Right lobe of liver (tissue), 6 donors: ENCODE results near the gene ARMH3. TPM values are rescaled to one million over a fixed set of nuclear protein-coding genes. Genes with fewer than 3 reads are reported as not detected.

Source experiments
- ATAC-seq, 4 donors: fragments of 200-7000 bp; cut with Tn5 transposase; one replicate each; pipeline ENCODE4 v1.9.1; 2020; ENCODE audit warnings: mild to moderate bottlenecking in 4 of 4, moderate library complexity in 4 of 4
- DNase-seq, 3 donors: peaks; one replicate each; pipeline ENCODE4 v3.0.0-alpha.2; 2020
- H3K27ac ChIP-seq, 3 donors: fragments of 200-600 bp; one replicate each; pipeline ENCODE4 v1.8.0; 2022
- H3K27me3 ChIP-seq, 2 donors: fragments of 200-600 bp; one replicate each; pipeline ENCODE4 v1.8.0; 2022
- H3K36me3 ChIP-seq, 4 donors: fragments of 200-600 bp; sonication (generic) in 1 of 4; one replicate each; pipeline versions ENCODE4 v1.5.1 to v1.8.0; 2017 to 2022; ENCODE audit warnings: control low read depth in 1 of 4
- H3K4me1 ChIP-seq, 4 donors: fragments of 200-600 bp; sonication (generic) in 1 of 4; one replicate each; pipeline versions ENCODE4 v1.5.1 to v1.8.0; 2017 to 2022; ENCODE audit warnings: control low read depth in 1 of 4
- H3K4me3 ChIP-seq, 3 donors: fragments of 200-600 bp; one replicate each; pipeline ENCODE4 v1.8.0; 2022
- H3K9me3 ChIP-seq, 4 donors: fragments of 200-600 bp; sonication (generic) in 1 of 4; one replicate each; pipeline versions ENCODE4 v1.5.1 to v1.8.0; 2017 to 2022; ENCODE audit warnings: control low read depth in 1 of 4
- POLR2A ChIP-seq: fragments of 450-650 bp; IDR thresholded peaks from one replicate; pipeline ENCODE4 v1.6.1; 2017; ENCODE audit warnings: antibody characterized with exemption, mild to moderate bottlenecking
- WGBS: methylation state at CpG from one replicate; pipeline ENCODE4 v1.1.6; 2018; ENCODE audit warnings: low coverage, low lambda C conversion rate; ENCODE audit not compliant: insufficient coverage; ENCODE audit errors: missing lambda C conversion rate; 5-methylcytosine and 5-hydroxymethylcytosine counted together
- intact Hi-C, 2 donors: fragments of 100-400 bp; cut with DNase I; formaldehyde crosslinking; loops; one replicate each; pipeline versions ENCODE4 v1.11.2 to v1.14.1; 2022
- total RNA-seq, 6 experiments: library from RNA; depleted of rRNA in 2 of 6; stranded (reverse); fragments of >200 nt in 2 of 6; fragmentation: NEBNext Ultra II Directional in 3 of 6; extraction: Animal tissue kit (Norgen Biotek cat#: 25700) in 3 of 6; gene quantifications; one replicate each; pipeline versions ENCODE4 v1.1.0 to v1.2.4, GENCODE V29; 2016 to 2023
- TF ChIP-seq, protein P1 (sequence below), 4 donors: fragments of 200-600 bp in 3 of 4; fragments of 450-650 bp in 1 of 4; IDR thresholded peaks; one replicate each; pipeline versions ENCODE4 v1.5.1 to v1.8.0; 2016 to 2022; ENCODE audit warnings: antibody characterized with exemption in 4 of 4, mild to moderate bottlenecking in 2 of 4
- donor health status: DM: no; HTN: yes; CAD: no.
- donor health status: DM: no; HTN: no; CAD: no.
- donor health status: DM: no; HTN: no; CAD: no.
- donor health status: DM: no; HTN: yes; CAD: no.
- donor health status: DM: no; HTN: yes; CAD: no.

Gene ARMH3
- total RNA-seq, 6 experiments from 2014 or later: 8.5 to 13.4 (median 11.6) TPM

DNA sequence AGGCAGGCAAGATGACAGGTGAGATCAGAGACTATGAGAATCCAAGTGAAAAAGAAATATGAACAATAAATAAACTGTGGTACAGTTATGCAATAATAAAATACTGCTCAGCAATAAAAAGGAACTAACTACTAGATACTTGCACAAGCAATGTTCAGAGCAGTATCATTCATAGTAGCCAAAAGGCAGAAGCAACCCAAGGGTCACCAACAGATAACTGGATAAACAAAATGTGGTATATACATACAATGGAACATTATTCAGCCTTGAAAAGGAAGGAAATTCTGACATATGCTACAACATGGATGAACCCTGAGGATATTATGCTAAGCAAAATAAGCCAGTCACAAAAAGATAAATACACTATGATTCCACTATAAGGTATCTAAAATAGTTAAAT is 135.4 kb downstream of the ARMH3 start:
- intact Hi-C loops: no loop called here
- Histone ChIP-seq H3K27me3 (no peaks in the 10 kb centered on the region), H3K36me3 (no peaks in the 10 kb centered on the region), H3K4me1 (no peaks in the 10 kb centered on the region), H3K4me3 (no peak overlapping the region), H3K9me3 (no peaks in the 10 kb centered on the region), H3K27ac (no peak overlapping the region)
- ATAC-seq (peak in 3 of 4 donors; percentile 24 to 33 (median 27)), DNase-seq (no peak)
- TF ChIP-seq, protein P1, sequence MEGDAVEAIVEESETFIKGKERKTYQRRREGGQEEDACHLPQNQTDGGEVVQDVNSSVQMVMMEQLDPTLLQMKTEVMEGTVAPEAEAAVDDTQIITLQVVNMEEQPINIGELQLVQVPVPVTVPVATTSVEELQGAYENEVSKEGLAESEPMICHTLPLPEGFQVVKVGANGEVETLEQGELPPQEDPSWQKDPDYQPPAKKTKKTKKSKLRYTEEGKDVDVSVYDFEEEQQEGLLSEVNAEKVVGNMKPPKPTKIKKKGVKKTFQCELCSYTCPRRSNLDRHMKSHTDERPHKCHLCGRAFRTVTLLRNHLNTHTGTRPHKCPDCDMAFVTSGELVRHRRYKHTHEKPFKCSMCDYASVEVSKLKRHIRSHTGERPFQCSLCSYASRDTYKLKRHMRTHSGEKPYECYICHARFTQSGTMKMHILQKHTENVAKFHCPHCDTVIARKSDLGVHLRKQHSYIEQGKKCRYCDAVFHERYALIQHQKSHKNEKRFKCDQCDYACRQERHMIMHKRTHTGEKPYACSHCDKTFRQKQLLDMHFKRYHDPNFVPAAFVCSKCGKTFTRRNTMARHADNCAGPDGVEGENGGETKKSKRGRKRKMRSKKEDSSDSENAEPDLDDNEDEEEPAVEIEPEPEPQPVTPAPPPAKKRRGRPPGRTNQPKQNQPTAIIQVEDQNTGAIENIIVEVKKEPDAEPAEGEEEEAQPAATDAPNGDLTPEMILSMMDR (IDR thresholded peaks at IDR 0.05): no peak
- no peak for TF ChIP-seq POLR2A

GRCh38 chr10:101919026-101919770 is 136.8 kb downstream of the ARMH3 start:
- ATAC-seq (no peak), DNase-seq (no peak)
- intact Hi-C loops: no loop called here
- TF ChIP-seq, protein P1 (IDR thresholded peaks at IDR 0.05): no peak
- TF ChIP-seq POLR2A: no peak
- 85% methylated on average over 8 of the region's 8 CpGs for WGBS
- H3K27ac ChIP-seq: no peak overlapping the region
- H3K36me3 ChIP-seq: no peaks in the 10 kb centered on the region
- H3K27me3 ChIP-seq: no peaks in the 10 kb centered on the region
- no peaks in the 10 kb centered on the region for H3K9me3 ChIP-seq
- no peaks in the 10 kb centered on the region for H3K4me1 ChIP-seq
- H3K4me3 ChIP-seq: no peak overlapping the region

DNA sequence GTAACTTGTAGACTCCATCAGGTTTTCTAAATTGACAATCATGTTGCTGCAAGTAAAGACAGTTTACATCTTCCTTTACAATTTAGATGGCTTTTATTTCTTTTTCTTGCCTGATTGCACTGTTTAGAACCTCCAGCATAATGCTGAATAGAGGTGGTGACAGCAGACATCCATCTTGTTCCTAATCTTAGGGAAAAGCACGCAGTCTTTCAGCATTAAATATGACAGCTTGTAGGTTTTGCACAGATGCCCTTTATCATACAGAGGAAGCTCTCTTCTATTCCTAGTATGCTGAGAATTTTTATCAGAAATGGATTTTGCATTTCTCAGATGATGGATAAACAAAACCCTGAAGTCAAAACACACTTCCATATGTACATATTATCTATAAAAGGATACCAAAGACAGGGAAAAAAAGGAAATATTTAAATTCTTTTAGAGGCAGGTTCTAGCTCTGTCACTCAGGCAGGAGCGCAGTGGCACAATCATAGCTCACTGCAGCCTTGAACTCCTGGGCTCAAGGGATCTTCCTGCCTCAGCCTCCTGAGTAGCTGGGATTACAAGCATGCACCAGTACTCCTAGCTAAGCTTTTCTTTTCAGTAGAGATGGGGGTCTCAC is 143.3 kb downstream of the ARMH3 start:
- H3K4me1 ChIP-seq: no peaks in the 10 kb centered on the region
- DNase-seq: no peak
- H3K4me3 ChIP-seq: no peak overlapping the region
- no peaks in the 10 kb centered on the region for H3K9me3 ChIP-seq
- no peak for ATAC-seq
- no peaks in the 10 kb centered on the region for H3K27me3 ChIP-seq
- TF ChIP-seq, protein P1 (IDR thresholded peaks at IDR 0.05): no peak
- TF ChIP-seq POLR2A: no peak
- WGBS: 83% methylated on average over 2 of the region's 2 CpGs
- intact Hi-C loops: no loop called here
- H3K36me3 ChIP-seq: peaks cover 0 to 4% (median 0%) of the 10 kb centered on the region in 4 donors
- no peak overlapping the region for H3K27ac ChIP-seq

- no peak overlapping the region for H3K27ac ChIP-seq
- no peaks in the 10 kb centered on the region for H3K4me1 ChIP-seq
- ATAC-seq (no peak), DNase-seq (no peak)
- TF ChIP-seq, protein P1 (IDR thresholded peaks at IDR 0.05): no peak
- TF ChIP-seq POLR2A: no peak
- intact Hi-C loops: no loop called here
- H3K36me3 ChIP-seq: peaks cover 0 to 4% (median 0%) of the 10 kb centered on the region in 4 donors
- no peaks in the 10 kb centered on the region for H3K9me3 ChIP-seq
- no peak overlapping the region for H3K4me3 ChIP-seq
- H3K27me3 ChIP-seq: no peaks in the 10 kb centered on the region
- 88% methylated on average over 4 of the region's 4 CpGs for WGBS
Measured at GRCh38 chr10:101906586-101907183, 149.3 kb downstream of the ARMH3 start.
